Subcutaneous adipose tissue (tissue), 4 donors: Measurements from ENCODE around the gene ITGA5. TPM values are rescaled to one million over a fixed set of nuclear protein-coding genes. Genes with fewer than 3 reads are reported as not detected.

Source experiments
- CTCF ChIP-seq: fragments of 450-650 bp; IDR thresholded peaks from one replicate; pipeline ENCODE4 v1.5.1; 2016; ENCODE audit warnings: low read depth, mild to moderate bottlenecking, control low read depth, antibody characterized with exemption, moderate library complexity
- total RNA-seq, 4 donors: library from RNA; depleted of rRNA; stranded (reverse); fragments of >200 nt; gene quantifications; one replicate each; pipeline ENCODE4 v1.1.0, GENCODE V29; 2016

ITGA5 gene
- total RNA-seq, 4 donors from 2014 or later = 81.5 to 150 (median 109) TPM

- TF ChIP-seq CTCF = no peak
Observed at GRCh38 chr12:54455760-54456469, 36.8 kb upstream of the ITGA5 start.

- no peak for TF ChIP-seq CTCF
Observed at GRCh38 chr12:54452628-54453027, 33.6 kb upstream of the ITGA5 start.

- no peak for TF ChIP-seq CTCF
Observed at GRCh38 chr12:54448344-54448743, 29.3 kb upstream of the ITGA5 start.

- TF ChIP-seq CTCF = no peak
Observed at GRCh38 chr12:54447917-54448316, 28.9 kb upstream of the ITGA5 start.

GRCh38 chr12:54444206-54444605 lies 25.1 kb upstream of the ITGA5 start:
- TF ChIP-seq CTCF = no peak

GRCh38 chr12:54443446-54443845 lies 24.4 kb upstream of the ITGA5 start:
- TF ChIP-seq CTCF = no peak

GRCh38 chr12:54442961-54443360 lies 23.9 kb upstream of the ITGA5 start:
- no peak for TF ChIP-seq CTCF
